Daoy (cell line): ENCODE measurements around the gene PXYLP1. TPM values are rescaled to one million over a fixed set of nuclear protein-coding genes. Genes with fewer than 3 reads are reported as not detected.
"Not testable (repeated sequence)": the region's sequence is repeated elsewhere in the genome, so short reads cannot be mapped to it uniquely, and the experiment has no call there.

Experiments used
- DNase-seq: peaks from one replicate; pipeline ENCODE4 v3.0.0-alpha.2; 2015; ENCODE audit warnings: low read depth
- total RNA-seq: library from RNA; depleted of rRNA; stranded (reverse); fragments of >200 nt; shearing (Covaris generic); gene quantifications from 2 replicates; pipeline ENCODE4 v1.2.3, GENCODE V29; 2014

The PXYLP1 gene
- total RNA-seq, 1 experiment from 2014 or later, result 8.6 TPM

DNA sequence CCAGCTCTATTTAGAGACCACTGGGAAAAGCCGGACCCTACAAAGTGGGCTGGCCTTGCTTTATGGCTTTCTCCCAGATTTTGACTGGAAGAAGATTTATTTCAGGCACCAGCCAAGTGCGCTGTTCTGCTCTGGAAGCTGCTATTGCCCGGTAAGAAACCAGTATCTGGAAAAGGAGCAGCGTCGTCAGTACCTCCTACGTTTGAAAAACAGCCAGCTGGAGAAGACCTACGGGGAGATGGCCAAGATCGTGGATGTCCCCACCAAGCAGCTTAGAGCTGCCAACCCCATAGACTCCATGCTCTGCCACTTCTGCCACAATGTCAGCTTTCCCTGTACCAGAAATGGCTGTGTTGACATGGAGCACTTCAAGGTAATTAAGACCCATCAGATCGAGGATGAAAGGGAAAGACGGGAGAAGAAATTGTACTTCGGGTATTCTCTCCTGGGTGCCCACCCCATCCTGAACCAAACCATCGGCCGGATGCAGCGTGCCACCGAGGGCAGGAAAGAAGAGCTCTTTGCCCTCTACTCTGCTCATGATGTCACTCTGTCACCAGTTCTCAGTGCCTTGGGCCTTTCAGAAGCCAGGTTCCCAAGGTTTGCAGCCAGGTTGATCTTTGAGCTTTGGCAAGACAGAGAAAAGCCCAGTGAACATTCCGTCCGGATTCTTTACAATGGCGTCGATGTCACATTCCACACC, 60.9 kb downstream of the PXYLP1 start:
- DNase-seq, result no peak

- no peak for DNase-seq
These were observed 62.7 kb downstream of the PXYLP1 start for GRCh38 chr3:141294301-141294700.

DNA sequence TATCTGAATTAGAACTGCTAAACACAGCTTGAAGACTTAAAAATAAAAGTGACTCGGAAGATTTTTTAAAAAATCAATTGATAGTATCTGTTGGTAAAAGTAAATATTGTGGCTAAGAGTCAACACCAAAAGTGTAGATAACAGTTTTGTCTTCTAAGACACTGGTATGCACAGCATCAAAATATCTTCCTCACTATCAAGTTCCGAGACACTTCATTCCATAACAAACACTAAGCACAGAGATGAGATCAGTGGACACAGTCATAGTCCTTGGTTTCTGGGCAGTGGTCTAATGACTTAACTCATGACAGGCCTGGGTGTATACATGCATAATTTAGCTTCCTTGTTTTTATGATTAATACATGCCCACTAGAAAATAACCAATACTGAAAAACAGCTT, 63.2 kb downstream of the PXYLP1 start:
- peak; percentile 76 for DNase-seq

DNA sequence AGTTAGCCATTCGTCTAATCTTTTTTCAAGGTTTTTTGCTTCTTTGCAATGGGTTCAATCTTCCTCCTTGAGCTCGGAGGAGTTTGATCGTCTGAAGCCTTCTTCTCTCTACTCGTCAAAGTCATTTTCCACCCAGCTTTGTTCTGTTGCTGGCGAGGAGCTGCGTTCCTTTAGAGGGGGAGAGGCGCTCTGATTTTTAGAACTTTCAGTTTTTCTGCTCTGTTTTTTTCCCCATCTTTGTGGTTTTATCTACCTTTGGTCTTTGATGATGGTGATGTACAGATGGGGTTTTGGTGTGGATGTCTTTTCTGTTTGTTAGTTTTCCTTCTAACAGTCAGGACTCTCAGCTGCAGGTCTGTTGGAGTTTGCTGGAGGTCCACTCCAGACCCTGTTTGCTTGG, 68.8 kb downstream of the PXYLP1 start:
- not testable (repeated sequence) for DNase-seq

GRCh38 chr3:141302364-141303141, 70.9 kb downstream of the PXYLP1 start:
- peak; percentile 71 for DNase-seq

DNA sequence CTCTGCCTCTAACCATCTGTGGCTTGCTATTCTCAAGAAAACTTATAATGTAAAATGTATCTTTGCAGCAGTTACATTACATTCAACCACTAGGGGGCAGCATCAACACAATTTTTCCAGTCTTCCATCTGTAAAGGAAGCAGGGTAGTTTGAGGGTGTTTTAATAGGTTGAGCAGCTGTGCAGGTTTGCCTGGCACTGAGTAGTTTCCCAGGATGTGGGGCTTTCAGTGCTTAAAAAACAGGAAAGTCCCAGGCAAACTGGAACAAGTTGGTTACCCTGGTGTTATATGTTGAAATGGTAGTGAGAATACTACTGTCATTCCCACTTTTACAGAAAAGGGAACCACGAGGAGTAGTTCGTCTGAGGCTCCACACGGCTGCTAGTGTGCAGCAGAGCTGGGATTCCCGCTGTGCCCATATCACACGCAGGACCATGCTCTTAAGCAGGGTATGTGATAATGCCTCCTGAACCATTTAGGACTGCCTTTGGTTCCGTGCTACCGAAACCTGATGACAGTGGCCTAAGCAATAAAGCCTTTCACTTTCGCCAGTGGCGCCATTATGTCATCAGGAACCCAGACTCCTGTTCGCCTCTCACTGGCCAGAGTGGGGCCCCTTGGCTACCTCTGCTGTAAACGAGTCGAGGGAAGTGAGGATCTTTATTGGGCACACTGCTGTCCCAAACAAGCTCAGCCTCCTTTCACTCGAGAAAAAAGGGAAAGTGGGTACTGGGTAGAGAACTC, 72.0 kb downstream of the PXYLP1 start:
- peak; percentile 72 for DNase-seq

GRCh38 chr3:141305436-141305835, 73.8 kb downstream of the PXYLP1 start:
- peak; percentile 53 for DNase-seq

DNA sequence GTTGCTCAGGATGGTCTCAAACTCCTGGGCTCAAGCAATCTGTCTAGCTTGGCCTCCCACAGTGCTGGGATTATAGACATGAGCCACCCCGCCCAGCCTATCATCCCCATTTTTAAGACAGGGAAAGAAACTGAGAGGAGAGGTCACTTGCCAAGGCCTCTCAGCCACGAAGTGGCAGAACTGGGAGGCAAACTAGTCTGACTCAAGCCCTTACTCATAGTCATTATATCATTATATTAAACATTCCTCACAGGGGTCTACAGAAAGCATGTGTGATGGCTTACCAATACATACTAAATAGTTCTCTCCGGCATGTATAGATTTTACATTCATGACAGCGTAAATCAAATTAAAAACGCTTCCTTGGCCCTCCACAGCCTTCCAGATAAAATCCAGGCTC, 74.7 kb downstream of the PXYLP1 start:
- DNase-seq, result peak; percentile 36

- DNase-seq, result no peak
These were observed 75.3 kb downstream of the PXYLP1 start for GRCh38 chr3:141306922-141307321.

GRCh38 chr3:141307351-141308059, 75.9 kb downstream of the PXYLP1 start:
- DNase-seq, result no peak

DNA sequence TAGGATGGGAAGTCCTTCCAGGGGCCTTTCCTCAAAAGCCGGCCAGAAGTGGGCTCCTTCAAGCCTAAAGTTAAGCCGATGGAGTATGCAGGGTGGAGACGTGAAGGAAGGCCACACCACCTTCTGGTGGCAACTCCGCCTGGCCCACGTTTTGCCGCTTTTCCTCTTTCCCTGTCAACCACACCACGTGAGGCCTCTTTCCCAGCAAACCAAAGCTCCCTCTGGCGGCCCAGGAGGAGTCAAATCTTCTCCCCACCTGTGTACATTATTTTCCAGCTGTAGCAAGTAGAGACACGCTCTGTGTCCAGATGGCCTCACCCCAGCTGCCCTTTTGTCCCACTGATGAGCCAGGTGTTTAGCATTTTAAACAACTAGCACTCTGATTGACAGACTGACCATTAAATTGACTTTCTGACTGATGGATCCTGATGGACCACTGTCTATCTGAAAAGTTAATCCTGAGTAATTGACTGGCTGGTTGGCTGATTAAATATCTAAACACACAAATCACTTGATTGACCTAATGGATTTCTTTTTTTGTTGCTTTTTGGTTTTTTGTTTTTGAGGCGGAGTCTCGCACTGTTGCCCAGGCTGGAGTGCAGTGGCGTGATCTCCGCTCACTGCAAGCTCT, 77.1 kb downstream of the PXYLP1 start:
- DNase-seq, result peak; percentile 84

DNA sequence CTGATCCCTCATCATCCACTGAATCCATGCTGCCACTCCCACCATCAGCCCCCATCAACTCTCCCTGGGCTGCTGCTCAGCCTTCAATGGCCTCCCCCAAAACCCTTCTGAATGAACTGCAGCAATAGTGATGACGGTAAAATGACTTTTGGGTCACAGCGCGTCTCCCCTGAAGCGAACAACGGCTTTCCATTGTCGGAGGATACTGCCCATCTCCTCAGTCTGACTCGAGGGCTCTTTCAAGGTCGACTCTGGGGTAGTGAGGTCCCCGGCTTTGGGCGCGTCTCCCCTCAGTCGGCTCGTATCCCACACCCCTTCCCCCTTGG, 79.5 kb downstream of the PXYLP1 start:
- no peak for DNase-seq

DNA sequence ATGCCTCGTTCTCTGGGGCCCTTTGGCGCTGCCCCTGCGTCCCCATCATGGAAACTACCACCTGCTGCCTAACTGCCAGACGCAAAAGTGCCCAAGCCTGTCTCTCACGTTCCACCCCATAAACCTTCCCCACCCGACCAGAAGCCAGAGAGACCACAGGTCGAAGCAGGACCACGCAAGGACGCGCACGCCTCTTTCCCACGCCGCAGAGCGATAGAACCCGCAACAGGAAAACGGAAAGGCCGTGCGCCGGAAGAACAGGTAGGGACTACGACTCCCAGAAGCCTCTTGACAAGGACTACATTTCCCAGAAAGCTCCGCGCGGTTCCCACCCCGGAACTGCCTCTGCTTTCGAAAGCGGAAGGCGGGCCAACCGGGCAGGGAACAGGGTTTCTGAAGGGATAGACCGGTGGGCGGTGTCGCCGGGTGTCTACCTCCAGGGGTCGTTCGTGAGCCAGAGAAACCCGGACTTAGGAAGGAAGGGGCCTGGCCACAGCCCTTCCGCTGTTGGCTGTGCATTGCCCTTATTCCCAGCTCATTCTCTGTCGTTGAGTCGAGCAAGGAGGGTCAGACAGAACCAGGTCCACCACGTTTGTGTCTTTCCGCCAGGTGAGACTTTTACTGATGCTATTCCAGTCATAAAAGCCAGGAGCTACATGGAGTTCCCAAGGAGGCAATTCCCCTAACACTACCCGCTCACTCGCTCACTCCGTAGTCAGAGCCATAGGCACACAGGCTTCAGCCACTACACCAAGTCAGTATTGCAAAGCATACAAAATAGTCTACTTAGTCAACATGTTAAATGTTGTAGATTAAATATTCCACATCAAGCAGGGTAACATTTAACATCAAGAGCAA, 80.1 kb downstream of the PXYLP1 start:
- DNase-seq, result peak; percentile 99

- DNase-seq, result no peak
These were observed 80.9 kb downstream of the PXYLP1 start for GRCh38 chr3:141312354-141313092.

GRCh38 chr3:141313093-141313683, 81.6 kb downstream of the PXYLP1 start:
- DNase-seq, result no peak

DNA sequence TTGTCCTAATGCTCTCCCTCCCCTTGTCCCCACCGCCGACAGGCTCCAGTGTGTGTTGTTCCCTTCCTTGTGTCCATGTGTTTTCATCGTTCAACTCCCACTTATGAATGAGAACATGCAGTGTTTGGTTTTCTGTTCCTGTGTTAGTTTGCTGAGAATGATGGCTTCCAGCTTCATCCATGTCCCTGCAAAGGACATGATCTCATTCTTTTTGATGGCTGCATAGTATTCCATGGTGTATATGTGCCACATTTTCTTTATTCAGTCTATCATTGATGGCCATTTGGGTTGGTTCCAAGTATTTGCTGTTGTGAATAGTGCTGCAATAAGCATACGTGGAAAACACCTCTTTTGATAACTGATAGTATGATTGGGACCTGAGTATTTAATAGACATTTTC, 82.8 kb downstream of the PXYLP1 start:
- not testable (repeated sequence) for DNase-seq

DNA sequence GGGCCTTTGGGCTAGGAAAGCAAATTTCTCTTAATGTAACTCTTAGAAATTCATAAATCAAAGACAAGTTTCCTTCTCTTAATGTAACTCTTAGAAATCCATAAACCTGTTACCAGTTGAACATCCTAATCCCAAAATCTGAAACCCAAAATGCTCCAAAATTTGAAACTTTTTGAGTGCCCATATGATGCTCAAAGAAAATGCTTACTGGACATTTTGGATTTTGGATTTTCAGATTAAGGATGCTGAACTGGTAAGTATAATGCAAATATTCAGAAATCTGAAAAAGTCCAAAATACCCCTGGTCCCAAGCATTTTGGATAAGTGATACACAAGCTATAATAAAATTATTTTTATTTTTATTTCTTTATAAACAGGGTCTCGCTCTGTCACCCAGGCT, 85.2 kb downstream of the PXYLP1 start:
- DNase-seq, result no peak

DNA sequence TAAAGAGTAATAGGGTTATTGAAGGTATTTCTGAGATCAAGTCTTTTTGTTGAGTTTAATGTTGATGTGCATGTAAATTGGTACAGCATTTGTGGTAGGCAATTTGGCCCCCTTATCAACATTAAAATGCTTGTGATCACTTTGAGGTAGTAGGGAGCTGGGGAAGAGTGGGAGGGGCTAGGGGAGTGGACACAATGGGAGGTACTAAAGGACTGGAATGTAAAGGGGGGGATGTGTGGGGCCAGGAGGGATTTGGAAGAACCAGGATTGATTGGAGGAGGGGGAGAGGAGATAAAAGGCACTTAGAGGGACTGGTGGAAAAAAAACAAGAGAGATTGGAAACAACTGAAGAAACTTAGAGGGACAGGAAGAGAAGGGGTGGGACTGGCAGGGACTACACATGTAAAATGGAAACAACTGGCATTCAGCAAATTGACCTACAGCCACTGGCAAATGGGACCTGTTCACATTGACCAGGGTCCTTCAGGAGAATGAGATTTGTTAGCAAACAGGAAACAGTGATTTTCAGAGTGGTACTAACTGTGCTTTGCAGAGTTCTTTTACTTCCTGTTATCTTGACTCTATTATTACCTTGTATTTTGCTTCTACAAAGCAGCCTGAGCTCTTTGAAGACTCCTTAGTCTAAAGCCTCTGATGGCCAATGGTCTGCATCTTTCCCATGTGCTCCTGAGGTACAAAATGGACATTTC, 88.9 kb downstream of the PXYLP1 start:
- no peak for DNase-seq

GRCh38 chr3:141321109-141321497, 89.5 kb downstream of the PXYLP1 start:
- no peak for DNase-seq
